Chondrocyte (in vitro differentiated cells): ENCODE data around the gene GABBR2. TPM values are rescaled to one million over a fixed set of nuclear protein-coding genes. Genes with fewer than 3 reads are reported as not detected.

Source experiments
- DNase-seq: peaks from one replicate; pipeline ENCODE4 v3.0.0; 2021; ENCODE audit warnings: mixed read lengths, low spot score
- H3K27ac Mint-ChIP-seq: one replicate; pipeline ENCODE4 v1.8.0; 2021; ENCODE audit warnings: mild to moderate bottlenecking, moderate library complexity, mixed read lengths; ENCODE audit not compliant: unreplicated experiment
- H3K27me3 Mint-ChIP-seq: 2 replicates; pipeline ENCODE4 v1.8.0; 2021; ENCODE audit warnings: low read depth, mixed read lengths
- H3K36me3 Mint-ChIP-seq: 2 replicates; pipeline ENCODE4 v1.8.0; 2021; ENCODE audit warnings: low read depth, mixed read lengths
- H3K4me1 Mint-ChIP-seq: 2 replicates; pipeline ENCODE4 v1.8.0; 2021; ENCODE audit warnings: low read depth, mild to moderate bottlenecking, mixed read lengths
- H3K4me3 Mint-ChIP-seq: one replicate; pipeline ENCODE4 v1.8.0; 2021; ENCODE audit warnings: mild to moderate bottlenecking, moderate library complexity, mixed read lengths; ENCODE audit not compliant: unreplicated experiment
- H3K9me3 Mint-ChIP-seq: 2 replicates; pipeline ENCODE4 v1.8.0; 2021; ENCODE audit warnings: low read depth, mixed read lengths
- CTCF ChIP-seq: fragments of 200-600 bp; sonication (generic); IDR thresholded peaks from 2 replicates; pipeline ENCODE4 v1.5.0; 2021; ENCODE audit warnings: antibody characterized with exemption, mild to moderate bottlenecking, moderate library complexity
- total RNA-seq: library from RNA; stranded (reverse); gene quantifications from 3 replicates; pipeline ENCODE4 v1.2.1, GENCODE V29; 2021

GABBR2 gene
- total RNA-seq, 1 donor from 2014 or later = 0.12 TPM

- peaks cover 23% of the 10 kb centered on the region for H3K9me3 Mint-ChIP-seq
- H3K4me1 Mint-ChIP-seq = no peaks in the 10 kb centered on the region
- H3K27ac Mint-ChIP-seq = no peak overlapping the region
- no peak overlapping the region for H3K4me3 Mint-ChIP-seq
- DNase-seq = no peak
- H3K27me3 Mint-ChIP-seq = peaks cover 50% of the 10 kb centered on the region
- no peak for TF ChIP-seq CTCF
- peaks cover 2% of the 10 kb centered on the region for H3K36me3 Mint-ChIP-seq
Measured at GRCh38 chr9:98351370-98351769, 357.4 kb downstream of the GABBR2 start.

- no peak for DNase-seq
- no peak for TF ChIP-seq CTCF
- Mint-ChIP-seq H3K9me3 (peaks cover 12% of the 10 kb centered on the region), H3K36me3 (peaks cover 2% of the 10 kb centered on the region), H3K27me3 (peaks cover 72% of the 10 kb centered on the region), H3K4me1 (no peaks in the 10 kb centered on the region), H3K4me3 (no peak overlapping the region), H3K27ac (no peak overlapping the region)
Measured at GRCh38 chr9:98347642-98348041, 361.1 kb downstream of the GABBR2 start.

- peaks cover 72% of the 10 kb centered on the region for H3K27me3 Mint-ChIP-seq
- H3K9me3 Mint-ChIP-seq = no peaks in the 10 kb centered on the region
- no peak for TF ChIP-seq CTCF
- DNase-seq = no peak
- no peak overlapping the region for H3K27ac Mint-ChIP-seq
- no peaks in the 10 kb centered on the region for H3K4me1 Mint-ChIP-seq
- H3K36me3 Mint-ChIP-seq = no peaks in the 10 kb centered on the region
- no peak overlapping the region for H3K4me3 Mint-ChIP-seq
Measured at GRCh38 chr9:98345011-98345410, 363.7 kb downstream of the GABBR2 start.

GRCh38 chr9:98344581-98344980 lies 364.2 kb downstream of the GABBR2 start:
- no peaks in the 10 kb centered on the region for H3K36me3 Mint-ChIP-seq
- peaks cover 71% of the 10 kb centered on the region for H3K27me3 Mint-ChIP-seq
- TF ChIP-seq CTCF = no peak
- DNase-seq = no peak
- no peak overlapping the region for H3K27ac Mint-ChIP-seq
- no peaks in the 10 kb centered on the region for H3K4me1 Mint-ChIP-seq
- H3K9me3 Mint-ChIP-seq = no peaks in the 10 kb centered on the region
- no peak overlapping the region for H3K4me3 Mint-ChIP-seq

GRCh38 chr9:98342820-98343210 lies 365.9 kb downstream of the GABBR2 start:
- TF ChIP-seq CTCF = no peak
- Mint-ChIP-seq H3K4me1 (no peaks in the 10 kb centered on the region), H3K4me3 (no peak overlapping the region), H3K9me3 (peaks cover 5% of the 10 kb centered on the region), H3K36me3 (no peaks in the 10 kb centered on the region), H3K27ac (no peak overlapping the region), H3K27me3 (peaks cover 71% of the 10 kb centered on the region)
- no peak for DNase-seq
